HUES64 (cell line): ENCODE data around the gene LHFPL2.
A peak's percentile ranks its signal among the peaks of the same experiment; 100 is the strongest.

Source experiments
- H3K27ac ChIP-seq: 2 replicates; pipeline ENCODE4 v1.7.0; 2013; ENCODE audit warnings: low read depth, low read length, inconsistent platforms
- H3K27me3 ChIP-seq: 2 replicates; pipeline ENCODE4 v1.6.1; 2013; ENCODE audit warnings: mild to moderate bottlenecking, low read length; ENCODE audit not compliant: insufficient read depth
- H3K36me3 ChIP-seq: 2 replicates; pipeline ENCODE4 v1.6.1; 2013; ENCODE audit warnings: mild to moderate bottlenecking, low read length; ENCODE audit not compliant: insufficient read depth
- H3K4me1 ChIP-seq: 2 replicates; pipeline ENCODE4 v1.6.1; 2013; ENCODE audit warnings: mild to moderate bottlenecking, low read length, moderate library complexity; ENCODE audit not compliant: insufficient read depth
- H3K4me3 ChIP-seq: 2 replicates; pipeline ENCODE4 v1.5.1; 2013; ENCODE audit warnings: mild to moderate bottlenecking, low read length, moderate library complexity
- H3K9ac ChIP-seq: 2 replicates; pipeline ENCODE4 v1.6.1; 2013; ENCODE audit warnings: mild to moderate bottlenecking, low read depth, low read length
- H3K9me3 ChIP-seq: 2 replicates; pipeline ENCODE4 v1.6.1; 2013; ENCODE audit warnings: low read depth, low read length; ENCODE audit not compliant: insufficient read depth
- WGBS: fragments of 150-250, 120-280 bp; methylation state at CpG from one replicate; pipeline ENCODE4 v1.1.7; 2013; ENCODE audit warnings: missing lambda C conversion rate; 5-methylcytosine and 5-hydroxymethylcytosine counted together

LHFPL2 gene

GRCh38 chr5:78552729-78553342, 95.7 kb downstream of the LHFPL2 start:
- no peak overlapping the region for H3K9ac ChIP-seq
- peaks cover 7% of the 10 kb centered on the region; the same call in 1 of the 2 replicates for H3K9me3 ChIP-seq
- H3K4me3 ChIP-seq, result no peak overlapping the region
- no peak overlapping the region for H3K27ac ChIP-seq
- no peaks in the 10 kb centered on the region for H3K27me3 ChIP-seq
- WGBS, result 96% methylated on average over 12 of the region's 12 CpGs
- H3K36me3 ChIP-seq, result peaks cover 7% of the 10 kb centered on the region
- 0 out of 2 replicates have a peak, but pooled peaks cover 3% of the 10 kb centered on the region for H3K4me1 ChIP-seq

- Histone ChIP-seq H3K36me3 (peaks cover 7% of the 10 kb centered on the region), H3K9me3 (peaks cover 7% of the 10 kb centered on the region; the same call in 1 of the 2 replicates), H3K27ac (no peak overlapping the region), H3K27me3 (no peaks in the 10 kb centered on the region), H3K9ac (no peak overlapping the region), H3K4me1 (0 out of 2 replicates have a peak, but pooled peaks cover 5% of the 10 kb centered on the region), H3K4me3 (no peak overlapping the region)
- 88% methylated on average over 2 of the region's 2 CpGs for WGBS
These were observed 97.7 kb downstream of the LHFPL2 start for GRCh38 chr5:78550891-78551290.

GRCh38 chr5:78549043-78549442, 99.5 kb downstream of the LHFPL2 start:
- Histone ChIP-seq H3K27ac (no peak overlapping the region), H3K4me1 (peaks cover 12% of the 10 kb centered on the region; the same call in 1 of the 2 replicates), H3K9me3 (peaks cover 7% of the 10 kb centered on the region; the same call in 1 of the 2 replicates), H3K27me3 (no peaks in the 10 kb centered on the region), H3K9ac (no peak overlapping the region), H3K4me3 (no peak overlapping the region), H3K36me3 (peaks cover 7% of the 10 kb centered on the region)
- WGBS, result 92% methylated on average over 5 of the region's 5 CpGs

- Histone ChIP-seq H3K4me3 (no peak overlapping the region), H3K9ac (no peak overlapping the region)
- WGBS, result 78% methylated on average over 21 of the region's 21 CpGs
These were observed 100.6 kb downstream of the LHFPL2 start for GRCh38 chr5:78547731-78548615.

GRCh38 chr5:78547183-78547582, 101.4 kb downstream of the LHFPL2 start:
- Histone ChIP-seq H3K27ac (no peak overlapping the region), H3K9me3 (peaks cover 7% of the 10 kb centered on the region; the same call in 1 of the 2 replicates), H3K27me3 (no peaks in the 10 kb centered on the region), H3K4me3 (no peak overlapping the region), H3K36me3 (peaks cover 7% of the 10 kb centered on the region), H3K4me1 (peaks cover 23% of the 10 kb centered on the region), H3K9ac (no peak overlapping the region)
- WGBS, result 94% methylated on average over 5 of the region's 5 CpGs

More at GRCh38 chr5:78547731-78548615, 100.6 kb downstream of the LHFPL2 start:
- Histone ChIP-seq H3K4me1 (peaks cover 16% of the 10 kb centered on the region), H3K27me3 (no peaks in the 10 kb centered on the region), H3K36me3 (peaks cover 7% of the 10 kb centered on the region), H3K27ac (no peak overlapping the region; the same call in 1 of the 2 replicates), H3K9me3 (peaks cover 7% of the 10 kb centered on the region; the same call in 1 of the 2 replicates)

- H3K27me3 ChIP-seq, result no peaks in the 10 kb centered on the region
- H3K27ac ChIP-seq, result no peak overlapping the region
- H3K4me1 ChIP-seq, result peaks cover 26% of the 10 kb centered on the region
- 94% methylated on average over 8 of the region's 8 CpGs for WGBS
- H3K36me3 ChIP-seq, result peaks cover 7% of the 10 kb centered on the region
- H3K9me3 ChIP-seq, result peaks cover 7% of the 10 kb centered on the region; the same call in 1 of the 2 replicates
- H3K9ac ChIP-seq, result no peak overlapping the region
- H3K4me3 ChIP-seq, result no peak overlapping the region
These were observed 102.1 kb downstream of the LHFPL2 start for GRCh38 chr5:78546276-78546996.

- Histone ChIP-seq H3K27me3 (no peaks in the 10 kb centered on the region), H3K4me1 (peaks cover 34% of the 10 kb centered on the region), H3K27ac (no peak overlapping the region), H3K9me3 (peaks cover 4% of the 10 kb centered on the region; the same call in 1 of the 2 replicates), H3K36me3 (peaks cover 7% of the 10 kb centered on the region), H3K9ac (no peak overlapping the region), H3K4me3 (no peak overlapping the region)
- WGBS, result 90% methylated on average over 7 of the region's 7 CpGs
These were observed 103.2 kb downstream of the LHFPL2 start for GRCh38 chr5:78545406-78545805.

GRCh38 chr5:78544561-78545201, 103.9 kb downstream of the LHFPL2 start:
- H3K9me3 ChIP-seq, result no peaks in the 10 kb centered on the region; the same call in 1 of the 2 replicates
- H3K36me3 ChIP-seq, result peaks cover 4% of the 10 kb centered on the region
- 91% methylated on average over 14 of the region's 14 CpGs for WGBS
- no peak overlapping the region for H3K9ac ChIP-seq
- H3K4me1 ChIP-seq, result peaks cover 34% of the 10 kb centered on the region
- H3K27ac ChIP-seq, result no peak overlapping the region
- no peak overlapping the region for H3K4me3 ChIP-seq
- H3K27me3 ChIP-seq, result no peaks in the 10 kb centered on the region

- H3K27ac ChIP-seq, result no peak overlapping the region
- no peaks in the 10 kb centered on the region for H3K9me3 ChIP-seq
- no peak overlapping the region for H3K9ac ChIP-seq
- H3K4me1 ChIP-seq, result peaks cover 34% of the 10 kb centered on the region
- no peaks in the 10 kb centered on the region for H3K27me3 ChIP-seq
- H3K36me3 ChIP-seq, result no peaks in the 10 kb centered on the region
- H3K4me3 ChIP-seq, result no peak overlapping the region
- 87% methylated on average over 1 of the region's 1 CpG for WGBS
These were observed 104.7 kb downstream of the LHFPL2 start for GRCh38 chr5:78543916-78544315.

- H3K9ac ChIP-seq, result no peak overlapping the region
- no peaks in the 10 kb centered on the region for H3K9me3 ChIP-seq
- H3K36me3 ChIP-seq, result no peaks in the 10 kb centered on the region
- 80% methylated on average over 4 of the region's 4 CpGs for WGBS
- no peaks in the 10 kb centered on the region for H3K27me3 ChIP-seq
- peaks cover 34% of the 10 kb centered on the region for H3K4me1 ChIP-seq
- H3K27ac ChIP-seq, result peak overlapping the region; percentile 22; the same call in 1 of the 2 replicates
- no peak overlapping the region for H3K4me3 ChIP-seq
These were observed 105.3 kb downstream of the LHFPL2 start for GRCh38 chr5:78543292-78543691.
